B cell (primary cell): ENCODE results near the gene UBAC2. TPM values are rescaled to one million over a fixed set of nuclear protein-coding genes. Genes with fewer than 3 reads are reported as not detected.
A peak's percentile ranks its signal among the peaks of the same experiment; 100 is the strongest.

Experiments
- ATAC-seq: fragments of 200-7000 bp; cut with Tn5 transposase; one replicate; pipeline ENCODE4 v1.10.0; 2021; ENCODE audit warnings: low read depth, mild to moderate bottlenecking, moderate number of reproducible peaks, moderate library complexity
- CTCF ChIA-PET: fragments of 350-600 bp; sonication (Branson Sonifier 250); formaldehyde crosslinking; loops from one replicate; lab custom pipeline; 2021; ENCODE audit warnings: antibody characterized with exemption, inconsistent platforms; lab: Charles Lee
- POLR2A ChIA-PET: fragments of 350-600 bp; sonication (Branson Sonifier 250); formaldehyde crosslinking; loops from one replicate; lab custom pipeline; 2021; ENCODE audit warnings: antibody characterized with exemption; lab: Charles Lee
- DNase-seq: peaks from one replicate; pipeline ENCODE4 v3.0.0; 2013
- H2AFZ ChIP-seq: 2 replicates; pipeline ENCODE4 v1.6.1; 2012; ENCODE audit warnings: mild to moderate bottlenecking, low read depth, low read length; ENCODE audit not compliant: insufficient read depth, poor library complexity, severe bottlenecking
- H3K27ac ChIP-seq, 2 donors: 1 replicate in 1 of 2; 2 replicates in 1 of 2; pipeline ENCODE4 v1.5.1; 2012 to 2013; ENCODE audit warnings: low read length in 2 of 2, mild to moderate bottlenecking in 2 of 2, moderate library complexity in 1 of 2
- H3K27me3 ChIP-seq, 4 experiments: fragments of 200-600 bp in 1 of 4; sonication (generic) in 1 of 4; replicated peaks in 1 of 4; 1 replicate in 2 of 4; 2 replicates in 2 of 4; pipeline versions ENCODE4 v1.6.1 to v1.7.0; 2013 to 2016; ENCODE audit warnings: low read length in 3 of 4, mild to moderate bottlenecking in 2 of 4, mixed read lengths in 1 of 4, moderate library complexity in 1 of 4; ENCODE audit not compliant: insufficient read depth in 4 of 4, control insufficient read depth in 3 of 4; ENCODE audit errors: control extremely low read depth in 1 of 4
- H3K36me3 ChIP-seq, 2 experiments: replicated peaks in 1 of 2; 1 replicate in 1 of 2; 2 replicates in 1 of 2; pipeline versions ENCODE4 v1.6.1 to v1.7.1; 2013; ENCODE audit warnings: low read length in 1 of 2; ENCODE audit not compliant: insufficient read depth in 2 of 2, control insufficient read depth in 1 of 2; ENCODE audit errors: control extremely low read depth in 1 of 2, extremely low read depth in 1 of 2
- H3K4me1 ChIP-seq, 2 donors: fragments of 200-600 bp in 1 of 2; sonication (generic) in 1 of 2; 1 replicate in 1 of 2; 2 replicates in 1 of 2; pipeline versions ENCODE4 v1.5.1 to v1.6.1; 2013 to 2017; ENCODE audit warnings: low read length in 2 of 2; ENCODE audit not compliant: control insufficient read depth in 2 of 2, insufficient read depth in 2 of 2
- H3K4me2 ChIP-seq: replicated peaks from 2 replicates; pipeline ENCODE3; 2012; ENCODE audit warnings: mild to moderate bottlenecking, low read depth, low read length; ENCODE audit not compliant: poor library complexity, severe bottlenecking
- H3K4me3 ChIP-seq, 5 experiments: fragments of 200-600 bp in 1 of 5; sonication (generic) in 1 of 5; 1 replicate in 3 of 5; 2 replicates in 2 of 5; pipeline versions ENCODE4 v1.5.1 to v1.7.0; 2011 to 2016; ENCODE audit warnings: low read length in 4 of 5, mild to moderate bottlenecking in 4 of 5, low read depth in 2 of 5, control low read depth in 1 of 5, moderate library complexity in 1 of 5; ENCODE audit not compliant: insufficient read depth in 1 of 5; ENCODE audit errors: control extremely low read depth in 1 of 5, extremely low read depth in 1 of 5
- H3K79me2 ChIP-seq: fragments of 200-600 bp; sonication (generic); one replicate; pipeline ENCODE4 v1.6.0; 2016; ENCODE audit warnings: low read length; ENCODE audit not compliant: control insufficient read depth, insufficient read depth
- H3K9ac ChIP-seq: fragments of 200-600 bp; sonication (generic); 2 replicates; pipeline ENCODE4 v1.6.1; 2017; ENCODE audit warnings: mild to moderate bottlenecking, low read length, moderate library complexity
- H3K9me3 ChIP-seq, 3 donors: one replicate each; pipeline versions ENCODE4 v1.6.1 to v1.7.1; 2013; ENCODE audit warnings: low read length in 2 of 3; ENCODE audit not compliant: control insufficient read depth in 2 of 3, insufficient read depth in 1 of 3; ENCODE audit errors: control extremely low read depth in 1 of 3
- H4K20me1 ChIP-seq: 2 replicates; pipeline ENCODE4 v1.6.0; 2012; ENCODE audit warnings: mild to moderate bottlenecking, low read length; ENCODE audit not compliant: insufficient read depth, control insufficient read depth, poor library complexity, severe bottlenecking
- H3K27ac Mint-ChIP-seq: one replicate; pipeline ENCODE4 v1.8.0; 2021; ENCODE audit warnings: mixed read lengths
- H3K27me3 Mint-ChIP-seq: one replicate; pipeline ENCODE4 v1.8.0; 2021; ENCODE audit warnings: mixed read lengths
- H3K4me1 Mint-ChIP-seq: one replicate; pipeline ENCODE4 v1.8.0; 2021; ENCODE audit warnings: mixed read lengths
- H3K4me3 Mint-ChIP-seq: one replicate; pipeline ENCODE4 v1.8.0; 2021; ENCODE audit warnings: mixed read lengths
- H3K9me3 Mint-ChIP-seq: one replicate; pipeline ENCODE4 v1.8.0; 2022; ENCODE audit warnings: mixed read lengths; ENCODE audit not compliant: insufficient read depth
- EZH2 ChIP-seq: IDR thresholded peaks from 2 replicates; pipeline ENCODE4 v1.6.1; 2012; ENCODE audit warnings: borderline replicate concordance, low read depth, mild to moderate bottlenecking, moderate library complexity, low read length; ENCODE audit not compliant: insufficient read depth, poor library complexity, severe bottlenecking
- WGBS: methylation state at CpG from one replicate; pipeline ENCODE4 v1.1.5; 2013; ENCODE audit warnings: missing lambda C conversion rate; ENCODE audit not compliant: insufficient coverage; 5-methylcytosine and 5-hydroxymethylcytosine counted together
- intact Hi-C: fragments of 100-400 bp; cut with micrococcal nuclease; formaldehyde crosslinking; loops from one replicate; pipeline ENCODE4 v1.10.0; 2022
- polyA plus RNA-seq: library from polyadenylated mRNA; depleted of rRNA; stranded (reverse); fragments of >200 nt; gene quantifications from 2 replicates; pipeline ENCODE4 v1.2.3, GENCODE V29; 2012
- total RNA-seq, 2 donors: library from RNA; stranded (reverse); fragments of 120-200 nt in 1 of 2; gene quantifications; 1 replicate in 1 of 2; 2 replicates in 1 of 2; pipeline versions ENCODE4 v1.2.3 to v1.2.4, GENCODE V29; 2013 to 2022
- TF ChIP-seq, protein P1 (sequence below): fragments of 200-600 bp; IDR thresholded peaks from one replicate; pipeline ENCODE4 v1.8.0; 2022; ENCODE audit warnings: antibody characterized with exemption, mild to moderate bottlenecking

Gene UBAC2
- total and polyA plus RNA-seq, 2 donors (not counting 1 experiment from before 2014, with no cell fraction given): 56.3 to 60.8 TPM

DNA sequence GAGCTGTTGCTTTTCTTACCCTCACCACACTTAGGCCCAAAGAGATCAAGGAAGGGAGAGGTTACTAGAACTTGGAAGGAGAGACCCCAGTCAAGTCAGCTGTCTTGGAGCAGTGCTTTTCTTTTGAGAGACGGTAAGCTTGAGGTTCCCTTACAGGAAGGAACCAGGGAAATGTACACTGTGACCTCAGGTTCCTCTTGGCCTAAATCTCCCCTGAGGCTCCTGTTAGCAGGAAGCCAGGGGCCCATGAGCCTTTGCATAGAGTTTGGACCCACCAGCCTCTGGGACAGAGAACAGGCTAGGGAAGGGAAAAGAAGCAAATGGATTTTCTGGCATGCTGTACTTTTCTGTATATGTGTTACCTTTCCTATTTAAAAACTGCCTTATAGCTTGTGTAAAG is 63.4 kb downstream of the UBAC2 start:
- ChIA-PET POLR2A (interaction anchor here (0.6 to 2.5 kb wide), 6 partner anchors 31 to 87 kb away, joined by 3 to 11 read pairs (median 6); partner anchors contain the start of gene UBAC2), CTCF (interaction anchor here (0.8 to 17.1 kb wide), 18 partner anchors 9 to 1251 kb away, joined by 3 to 661 read pairs (median 12); partner anchors contain the start of genes GPR18, GPR183 and UBAC2)
- Mint-ChIP-seq H3K4me3 (peak overlapping the region; percentile 35), H3K9me3 (no peaks in the 10 kb centered on the region), H3K27me3 (no peaks in the 10 kb centered on the region), H3K27ac (peak overlapping the region; percentile 81), H3K4me1 (peaks cover 67% of the 10 kb centered on the region)
- Histone ChIP-seq H3K4me3 (peak overlapping the region in 1 of 5 experiments; percentile 5), H3K36me3 (peaks cover 0 to 21% of the 10 kb centered on the region in 2 experiments), H4K20me1 (no peaks in the 10 kb centered on the region), H3K9ac (no peak overlapping the region), H3K4me2 (peak overlapping the region; percentile 48), H3K27ac (peak overlapping the region; percentile 21 to 63), H3K27me3 (no peaks in the 10 kb centered on the region), H3K4me1 (peaks cover 67 to 68% of the 10 kb centered on the region in 2 donors), H3K9me3 (peaks cover 0 to 2% (median 0%) of the 10 kb centered on the region in 3 donors), H2AFZ (no peak overlapping the region), H3K79me2 (peaks cover 92% of the 10 kb centered on the region)
- TF ChIP-seq, protein P1, sequence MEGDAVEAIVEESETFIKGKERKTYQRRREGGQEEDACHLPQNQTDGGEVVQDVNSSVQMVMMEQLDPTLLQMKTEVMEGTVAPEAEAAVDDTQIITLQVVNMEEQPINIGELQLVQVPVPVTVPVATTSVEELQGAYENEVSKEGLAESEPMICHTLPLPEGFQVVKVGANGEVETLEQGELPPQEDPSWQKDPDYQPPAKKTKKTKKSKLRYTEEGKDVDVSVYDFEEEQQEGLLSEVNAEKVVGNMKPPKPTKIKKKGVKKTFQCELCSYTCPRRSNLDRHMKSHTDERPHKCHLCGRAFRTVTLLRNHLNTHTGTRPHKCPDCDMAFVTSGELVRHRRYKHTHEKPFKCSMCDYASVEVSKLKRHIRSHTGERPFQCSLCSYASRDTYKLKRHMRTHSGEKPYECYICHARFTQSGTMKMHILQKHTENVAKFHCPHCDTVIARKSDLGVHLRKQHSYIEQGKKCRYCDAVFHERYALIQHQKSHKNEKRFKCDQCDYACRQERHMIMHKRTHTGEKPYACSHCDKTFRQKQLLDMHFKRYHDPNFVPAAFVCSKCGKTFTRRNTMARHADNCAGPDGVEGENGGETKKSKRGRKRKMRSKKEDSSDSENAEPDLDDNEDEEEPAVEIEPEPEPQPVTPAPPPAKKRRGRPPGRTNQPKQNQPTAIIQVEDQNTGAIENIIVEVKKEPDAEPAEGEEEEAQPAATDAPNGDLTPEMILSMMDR: no peak
- no peak for TF ChIP-seq EZH2
- intact Hi-C loops: loop anchor here (10.0 kb wide), 1 partner anchor 1251 kb away; no protein-coding TSS in a partner anchor
- ATAC-seq: peak; percentile 52
- DNase-seq: peak; percentile 56
- whole genome bisulfite sequencing: 0% methylated on average over 1 of the region's 1 CpG

DNA sequence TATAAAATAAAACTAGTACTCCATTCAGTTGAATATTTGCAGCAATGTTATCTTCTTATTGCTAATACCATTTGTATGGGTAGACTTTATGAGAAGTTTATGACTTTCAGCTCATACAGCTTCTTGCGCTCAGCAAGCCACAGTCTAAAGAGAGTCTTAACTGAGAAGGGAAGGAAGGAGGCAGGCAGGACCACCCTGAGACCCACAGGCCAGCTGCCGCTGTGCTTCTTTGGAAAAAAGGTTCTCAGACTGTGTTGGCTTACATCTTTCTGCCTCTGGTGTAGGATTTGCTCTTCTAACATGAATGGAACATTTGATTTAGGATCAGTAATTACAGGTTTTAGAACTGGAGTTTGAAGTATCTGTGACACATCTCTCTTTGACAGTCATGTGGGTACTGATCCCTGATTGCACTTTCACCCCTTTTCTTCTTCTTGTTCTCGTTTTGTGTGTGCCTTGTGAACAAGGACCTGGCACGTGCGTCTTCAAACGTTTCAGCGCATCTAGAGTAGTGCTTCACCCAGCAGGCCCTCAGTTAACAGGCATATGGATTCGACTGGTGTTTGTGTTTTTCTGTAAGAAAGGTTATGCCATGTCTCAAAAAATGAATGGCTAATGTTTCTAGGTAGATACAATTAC is 64.6 kb downstream of the UBAC2 start:
- ChIA-PET POLR2A (interaction anchor here (0.7 to 2.5 kb wide), 4 partner anchors 64 to 88 kb away, joined by 3 to 11 read pairs (median 10); partner anchors contain the start of gene UBAC2), CTCF (interaction anchor here (0.8 to 17.1 kb wide), 35 partner anchors 10 to 1250 kb away, joined by 3 to 661 read pairs (median 5); partner anchors contain the start of genes GPR18, GPR183 and UBAC2)
- 94% methylated on average over 2 of the region's 8 CpGs for WGBS
- H4K20me1 ChIP-seq: no peaks in the 10 kb centered on the region
- H3K36me3 ChIP-seq: peaks cover 0 to 16% of the 10 kb centered on the region in 2 experiments
- Mint-ChIP-seq H3K4me3 (no peak overlapping the region), H3K27ac (peak overlapping the region; percentile 5), H3K27me3 (no peaks in the 10 kb centered on the region), H3K4me1 (peaks cover 63% of the 10 kb centered on the region), H3K9me3 (no peaks in the 10 kb centered on the region)
- H3K9ac ChIP-seq: no peak overlapping the region
- no peak overlapping the region for H3K4me3 ChIP-seq
- no peaks in the 10 kb centered on the region for H3K9me3 ChIP-seq
- H3K79me2 ChIP-seq: peaks cover 83% of the 10 kb centered on the region
- intact Hi-C loops: loop anchor here (10.0 kb wide), 1 partner anchor 1250 kb away; no protein-coding TSS in a partner anchor
- H3K4me2 ChIP-seq: peak overlapping the region; percentile 48
- ATAC-seq (no peak), DNase-seq (no peak)
- no peak overlapping the region for H2AFZ ChIP-seq
- TF ChIP-seq EZH2: no peak
- TF ChIP-seq, protein P1: no peak
- no peaks in the 10 kb centered on the region for H3K27me3 ChIP-seq
- peaks cover 62 to 66% of the 10 kb centered on the region in 2 donors for H3K4me1 ChIP-seq
- H3K27ac ChIP-seq: peak overlapping the region in 1 of 2 donors; percentile 42
